HEK293 (cell line): Measurements from ENCODE around the gene TGFB2.

ENCODE experiments used
- ATF2 ChIP-seq: fragments of 450-650 bp; formaldehyde crosslinking; IDR thresholded peaks from 2 replicates; pipeline ENCODE4 v1.5.1; 2016; ENCODE audit warnings: missing biosample characterization, missing genetic modification characterization, low read depth
- BCL11A ChIP-seq: fragments of 450-650 bp; formaldehyde crosslinking; IDR thresholded peaks from 2 replicates; pipeline ENCODE4 v1.5.1; 2016; ENCODE audit warnings: low read depth, missing biosample characterization, missing genetic modification characterization
- BCL11B ChIP-seq: fragments of 450-650 bp; formaldehyde crosslinking; IDR thresholded peaks from 2 replicates; pipeline ENCODE4 v1.5.1; 2016; ENCODE audit warnings: low read depth, missing biosample characterization, missing genetic modification characterization
- GLIS2 ChIP-seq: fragments of 450-650 bp; formaldehyde crosslinking; IDR thresholded peaks from 2 replicates; pipeline ENCODE4 v1.5.1; 2016; ENCODE audit warnings: missing biosample characterization, missing genetic modification characterization
- KLF10 ChIP-seq: fragments of 450-650 bp; IDR thresholded peaks from 2 replicates; pipeline ENCODE4 v1.5.1; 2018; ENCODE audit warnings: missing biosample characterization, mild to moderate bottlenecking, missing genetic modification characterization
- KLF9 ChIP-seq: fragments of 450-650 bp; formaldehyde crosslinking; IDR thresholded peaks from 2 replicates; pipeline ENCODE4 v1.5.1; 2016; ENCODE audit warnings: missing biosample characterization, missing genetic modification characterization, low read depth
- PRDM10 ChIP-seq: fragments of 450-650 bp; formaldehyde crosslinking; IDR thresholded peaks from 2 replicates; pipeline ENCODE4 v1.5.1; 2016; ENCODE audit warnings: missing biosample characterization, missing genetic modification characterization
- SP3 ChIP-seq: fragments of 450-650 bp; formaldehyde crosslinking; IDR thresholded peaks from 2 replicates; pipeline ENCODE4 v1.5.1; 2016; ENCODE audit warnings: missing biosample characterization, missing genetic modification characterization
- WT1 ChIP-seq: fragments of 450-650 bp; formaldehyde crosslinking; IDR thresholded peaks from 2 replicates; pipeline ENCODE4 v1.5.1; 2016; ENCODE audit warnings: missing biosample characterization, missing genetic modification characterization
- YY2 ChIP-seq: fragments of 450-650 bp; formaldehyde crosslinking; IDR thresholded peaks from 2 replicates; pipeline ENCODE4 v1.5.1; 2016; ENCODE audit warnings: missing biosample characterization, missing genetic modification characterization
- ZNF169 ChIP-seq: fragments of 450-650 bp; formaldehyde crosslinking; IDR thresholded peaks from 2 replicates; pipeline ENCODE4 v1.5.1; 2016; ENCODE audit warnings: missing biosample characterization, missing genetic modification characterization
- ZNF221 ChIP-seq: fragments of 450-650 bp; formaldehyde crosslinking; IDR thresholded peaks from 2 replicates; pipeline ENCODE4 v1.5.1; 2017; ENCODE audit warnings: missing biosample characterization, missing genetic modification characterization, borderline replicate concordance
- ZNF239 ChIP-seq: fragments of 450-650 bp; formaldehyde crosslinking; IDR thresholded peaks from 2 replicates; pipeline ENCODE4 v1.5.1; 2016; ENCODE audit warnings: missing biosample characterization, missing genetic modification characterization
- ZNF341 ChIP-seq: fragments of 450-650 bp; formaldehyde crosslinking; IDR thresholded peaks from 2 replicates; pipeline ENCODE4; 2016; ENCODE audit warnings: low read depth, missing biosample characterization, missing genetic modification characterization
- ZNF354C ChIP-seq: fragments of 450-650 bp; formaldehyde crosslinking; IDR thresholded peaks from 2 replicates; pipeline ENCODE4 v1.5.1; 2016; ENCODE audit warnings: missing biosample characterization, missing genetic modification characterization, low read depth, borderline replicate concordance
- ZNF426 ChIP-seq: fragments of 450-650 bp; formaldehyde crosslinking; IDR thresholded peaks from 2 replicates; pipeline ENCODE4 v1.5.1; 2017; ENCODE audit warnings: missing biosample characterization, missing genetic modification characterization, mild to moderate bottlenecking, inconsistent platforms, moderate library complexity
- ZNF521 ChIP-seq: fragments of 450-650 bp; formaldehyde crosslinking; IDR thresholded peaks from 2 replicates; pipeline ENCODE4 v1.5.1; 2017; ENCODE audit warnings: missing biosample characterization, mild to moderate bottlenecking, missing genetic modification characterization
- ZNF610 ChIP-seq: fragments of 450-650 bp; formaldehyde crosslinking; IDR thresholded peaks from 2 replicates; pipeline ENCODE4 v1.5.1; 2016; ENCODE audit warnings: missing biosample characterization, missing genetic modification characterization, borderline replicate concordance
- ZNF654 ChIP-seq: fragments of 450-650 bp; formaldehyde crosslinking; IDR thresholded peaks from 2 replicates; pipeline ENCODE4 v1.5.1; 2016; ENCODE audit warnings: low read depth, missing biosample characterization, missing genetic modification characterization
- ZNF664 ChIP-seq: fragments of 450-650 bp; formaldehyde crosslinking; IDR thresholded peaks from 2 replicates; pipeline ENCODE4 v1.5.1; 2016; ENCODE audit warnings: missing biosample characterization, missing genetic modification characterization
- ZNF670 ChIP-seq: fragments of 450-650 bp; formaldehyde crosslinking; IDR thresholded peaks from 2 replicates; pipeline ENCODE4 v1.5.1; 2016; ENCODE audit warnings: missing biosample characterization, missing genetic modification characterization, low read depth
- ZNF701 ChIP-seq: fragments of 450-650 bp; formaldehyde crosslinking; IDR thresholded peaks from 2 replicates; pipeline ENCODE4 v1.5.1; 2016; ENCODE audit warnings: missing biosample characterization, missing genetic modification characterization
- ZNF76 ChIP-seq: fragments of 450-650 bp; formaldehyde crosslinking; IDR thresholded peaks from 2 replicates; pipeline ENCODE4; 2016; ENCODE audit warnings: low read depth, missing biosample characterization, missing genetic modification characterization, borderline replicate concordance
- ZNF791 ChIP-seq: fragments of 450-650 bp; formaldehyde crosslinking; IDR thresholded peaks from 2 replicates; pipeline ENCODE4 v1.5.1; 2016; ENCODE audit warnings: missing biosample characterization, missing genetic modification characterization
- ZNF837 ChIP-seq: fragments of 450-650 bp; formaldehyde crosslinking; IDR thresholded peaks from 2 replicates; pipeline ENCODE4 v1.5.1; 2016; ENCODE audit warnings: missing biosample characterization, missing genetic modification characterization
- ZSCAN5A ChIP-seq: fragments of 450-650 bp; formaldehyde crosslinking; IDR thresholded peaks from 2 replicates; pipeline ENCODE4 v1.5.1; 2016; ENCODE audit warnings: missing biosample characterization, missing genetic modification characterization
- TF ChIP-seq, protein P1 (sequence below): IDR thresholded peaks from 2 replicates; pipeline ENCODE4 v1.6.1; 2011; ENCODE audit warnings: mild to moderate bottlenecking, low read depth, low read length, borderline replicate concordance
- TF ChIP-seq, protein P2 (sequence below): fragments of 450-650 bp; IDR thresholded peaks from 2 replicates; pipeline ENCODE4 v1.5.1; 2018; ENCODE audit warnings: missing biosample characterization, missing genetic modification characterization
- TF ChIP-seq, protein P3 (sequence below): fragments of 450-650 bp; formaldehyde crosslinking; IDR thresholded peaks from 2 replicates; pipeline ENCODE4 v1.5.1; 2016; ENCODE audit warnings: missing biosample characterization, missing genetic modification characterization
- TF ChIP-seq, protein P4 (sequence below): fragments of 450-650 bp; formaldehyde crosslinking; IDR thresholded peaks from 2 replicates; pipeline ENCODE4 v1.5.1; 2016; ENCODE audit warnings: missing biosample characterization, missing genetic modification characterization

TGFB2 gene

GRCh38 chr1:218377143-218377660, 32.1 kb downstream of the TGFB2 start (continued):
- TF ChIP-seq KLF10 (peak; percentile 83), ZNF76 (tag by site-specific recombination) (no peak), ZNF239 (no peak), ZNF341 (tag by site-specific recombination) (0 out of 2 replicates have a peak, but pooled peaks have one; percentile 52), KLF9 (tag by site-specific recombination) (no peak; the same call in 1 of the 2 replicates), ZNF664 (no peak), ZNF670 (no peak), ZNF169 (tag by site-specific recombination) (no peak), ZSCAN5A (no peak), BCL11B (tag by site-specific recombination) (no peak), ZNF221 (no peak), ZNF837 (no peak), WT1 (tag by site-specific recombination) (peak; percentile 92), ZNF354C (tag by site-specific recombination) (no peak), GLIS2 (tag by site-specific recombination) (peak; percentile 31; the same call in 1 of the 2 replicates), ZNF521 (tag by site-specific recombination) (no peak), PRDM10 (peak; percentile 69), ZNF791 (tag by site-specific recombination) (no peak), ATF2 (tag by site-specific recombination) (no peak), ZNF610 (tag by site-specific recombination) (no peak), ZNF654 (tag by site-specific recombination) (no peak), YY2 (tag by site-specific recombination) (no peak), SP3 (tag by site-specific recombination) (peak; percentile 71), ZNF426 (tag by site-specific recombination) (no peak), BCL11A (peak; percentile 67; the same call in 1 of the 2 replicates), ZNF701 (tag by site-specific recombination) (no peak)
- TF ChIP-seq, protein P1, sequence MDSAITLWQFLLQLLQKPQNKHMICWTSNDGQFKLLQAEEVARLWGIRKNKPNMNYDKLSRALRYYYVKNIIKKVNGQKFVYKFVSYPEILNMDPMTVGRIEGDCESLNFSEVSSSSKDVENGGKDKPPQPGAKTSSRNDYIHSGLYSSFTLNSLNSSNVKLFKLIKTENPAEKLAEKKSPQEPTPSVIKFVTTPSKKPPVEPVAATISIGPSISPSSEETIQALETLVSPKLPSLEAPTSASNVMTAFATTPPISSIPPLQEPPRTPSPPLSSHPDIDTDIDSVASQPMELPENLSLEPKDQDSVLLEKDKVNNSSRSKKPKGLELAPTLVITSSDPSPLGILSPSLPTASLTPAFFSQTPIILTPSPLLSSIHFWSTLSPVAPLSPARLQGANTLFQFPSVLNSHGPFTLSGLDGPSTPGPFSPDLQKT, result no peak
- TF ChIP-seq, protein P2, sequence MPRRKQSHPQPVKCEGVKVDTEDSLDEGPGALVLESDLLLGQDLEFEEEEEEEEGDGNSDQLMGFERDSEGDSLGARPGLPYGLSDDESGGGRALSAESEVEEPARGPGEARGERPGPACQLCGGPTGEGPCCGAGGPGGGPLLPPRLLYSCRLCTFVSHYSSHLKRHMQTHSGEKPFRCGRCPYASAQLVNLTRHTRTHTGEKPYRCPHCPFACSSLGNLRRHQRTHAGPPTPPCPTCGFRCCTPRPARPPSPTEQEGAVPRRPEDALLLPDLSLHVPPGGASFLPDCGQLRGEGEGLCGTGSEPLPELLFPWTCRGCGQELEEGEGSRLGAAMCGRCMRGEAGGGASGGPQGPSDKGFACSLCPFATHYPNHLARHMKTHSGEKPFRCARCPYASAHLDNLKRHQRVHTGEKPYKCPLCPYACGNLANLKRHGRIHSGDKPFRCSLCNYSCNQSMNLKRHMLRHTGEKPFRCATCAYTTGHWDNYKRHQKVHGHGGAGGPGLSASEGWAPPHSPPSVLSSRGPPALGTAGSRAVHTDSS (tag by site-specific recombination), result no peak
- TF ChIP-seq, protein P3, sequence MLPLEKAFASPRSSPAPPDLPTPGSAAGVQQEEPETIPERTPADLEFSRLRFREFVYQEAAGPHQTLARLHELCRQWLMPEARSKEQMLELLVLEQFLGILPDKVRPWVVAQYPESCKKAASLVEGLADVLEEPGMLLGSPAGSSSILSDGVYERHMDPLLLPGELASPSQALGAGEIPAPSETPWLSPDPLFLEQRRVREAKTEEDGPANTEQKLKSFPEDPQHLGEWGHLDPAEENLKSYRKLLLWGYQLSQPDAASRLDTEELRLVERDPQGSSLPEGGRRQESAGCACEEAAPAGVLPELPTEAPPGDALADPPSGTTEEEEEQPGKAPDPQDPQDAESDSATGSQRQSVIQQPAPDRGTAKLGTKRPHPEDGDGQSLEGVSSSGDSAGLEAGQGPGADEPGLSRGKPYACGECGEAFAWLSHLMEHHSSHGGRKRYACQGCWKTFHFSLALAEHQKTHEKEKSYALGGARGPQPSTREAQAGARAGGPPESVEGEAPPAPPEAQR (tag by site-specific recombination), result no peak
- TF ChIP-seq, protein P4, sequence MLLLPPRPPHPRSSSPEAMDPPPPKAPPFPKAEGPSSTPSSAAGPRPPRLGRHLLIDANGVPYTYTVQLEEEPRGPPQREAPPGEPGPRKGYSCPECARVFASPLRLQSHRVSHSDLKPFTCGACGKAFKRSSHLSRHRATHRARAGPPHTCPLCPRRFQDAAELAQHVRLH (tag by site-specific recombination), result 0 out of 2 replicates have a peak, but pooled peaks have one; percentile 21
